Activated CD8-positive, alpha-beta memory T cell treated with anti-CD3 and anti-CD28 coated beads, Interleukin-2, amount 50 U/mL, for 48 hours (primary cell): ENCODE results near the gene UBE2G2.

Experiments used
- DNase-seq: peaks from one replicate; pipeline ENCODE4 v3.0.0-alpha.2; 2020

Gene UBE2G2

DNA sequence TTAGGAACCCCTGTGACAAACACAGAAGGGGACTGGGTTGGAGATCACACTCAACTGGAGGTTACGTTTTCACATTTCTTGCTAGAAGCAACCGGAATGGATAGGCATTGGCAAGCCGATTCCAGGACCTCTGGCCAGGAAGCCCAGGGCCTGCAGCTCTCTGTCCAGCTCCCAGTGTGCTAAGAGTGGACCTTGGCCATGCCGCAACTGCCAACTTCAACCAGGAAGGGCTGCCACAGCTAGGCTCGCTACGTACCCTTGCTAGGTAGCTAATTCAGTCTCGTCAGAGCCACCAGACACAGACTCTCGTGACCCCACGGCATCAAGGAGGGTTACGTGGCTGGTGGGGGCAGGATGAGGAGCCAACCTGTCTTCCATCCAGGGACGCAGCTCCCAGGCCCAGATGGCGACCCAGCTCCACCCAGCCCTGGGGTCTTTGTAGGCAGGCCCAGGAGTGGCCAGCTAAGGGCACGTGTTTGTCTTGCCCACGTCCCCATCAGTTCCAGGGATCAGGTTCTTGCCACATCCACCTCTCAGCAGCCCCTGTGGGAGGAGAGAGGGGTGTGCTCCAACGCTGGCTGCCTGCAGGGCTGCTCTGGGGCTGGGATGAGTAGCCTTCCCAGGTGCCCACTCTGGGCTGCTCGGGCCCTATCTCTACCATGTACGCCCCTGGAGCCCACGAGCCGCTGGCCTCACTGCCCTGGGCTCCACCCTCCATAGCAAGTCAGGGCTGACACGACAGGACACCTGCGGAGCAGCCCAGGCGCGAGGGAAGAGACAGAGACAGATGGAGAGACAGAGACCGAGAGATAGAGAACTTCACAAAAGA lies 39.2 kb downstream of the UBE2G2 start:
- DNase-seq, result no peak

DNA sequence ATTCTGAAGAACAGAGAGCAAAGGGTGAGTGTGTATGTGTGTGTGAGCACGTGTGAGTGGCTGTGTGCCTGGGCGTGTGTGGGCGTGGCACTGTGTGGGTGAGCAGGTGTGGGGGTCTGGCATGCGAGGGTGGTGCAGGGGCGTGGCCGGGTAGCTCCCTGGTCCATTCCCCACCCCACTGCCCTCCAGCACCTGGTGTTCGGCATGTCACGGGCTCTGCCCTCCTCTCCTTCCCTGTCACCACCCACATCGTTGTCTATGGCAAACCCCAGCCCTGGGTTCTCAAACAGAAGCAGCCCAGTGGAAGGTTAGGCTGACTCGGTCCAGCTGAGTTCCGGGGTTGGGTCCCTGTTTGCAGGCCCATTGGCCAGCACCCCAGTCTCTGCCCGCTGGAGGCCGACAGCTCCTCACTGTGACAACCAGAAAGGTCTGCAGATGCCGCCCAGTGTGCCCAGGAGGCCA lies 39.8 kb downstream of the UBE2G2 start:
- DNase-seq, result no peak

DNA sequence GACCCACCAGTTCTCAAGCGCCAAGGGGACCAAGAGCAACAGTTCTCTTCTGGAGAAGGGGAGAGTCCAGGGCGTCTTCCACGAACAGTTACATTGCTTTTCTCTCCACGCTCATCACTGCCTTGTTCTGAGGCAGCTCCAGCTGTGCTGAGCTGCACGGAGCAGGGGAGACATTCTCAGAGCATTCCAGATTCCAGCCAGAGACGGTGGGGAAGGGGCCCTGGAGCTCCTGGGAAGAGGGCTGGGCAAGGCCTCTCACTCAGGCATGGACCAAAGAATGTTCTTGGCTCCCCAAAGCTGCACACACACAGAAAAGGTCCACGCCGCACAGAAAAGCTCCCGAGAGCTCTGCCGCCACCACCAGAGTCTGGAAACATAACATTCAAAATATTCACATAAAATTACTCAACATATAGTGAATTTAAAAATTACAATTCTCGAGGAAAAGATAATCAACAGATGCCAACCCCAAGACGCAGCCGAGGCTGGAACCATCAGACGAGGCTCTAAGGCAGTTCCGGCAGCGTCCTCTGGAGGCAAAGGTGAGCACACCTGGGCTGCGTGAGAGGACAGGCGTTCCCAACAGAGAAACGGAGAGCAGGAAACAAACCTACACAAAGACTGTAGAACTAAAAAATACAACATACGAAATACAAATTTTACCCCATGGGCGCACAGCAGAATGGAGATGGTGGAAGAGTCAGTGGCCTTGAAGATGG lies 40.5 kb downstream of the UBE2G2 start:
- no peak for DNase-seq

GRCh38 chr21:44760376-44760775 lies 41.2 kb downstream of the UBE2G2 start:
- no peak for DNase-seq

DNA sequence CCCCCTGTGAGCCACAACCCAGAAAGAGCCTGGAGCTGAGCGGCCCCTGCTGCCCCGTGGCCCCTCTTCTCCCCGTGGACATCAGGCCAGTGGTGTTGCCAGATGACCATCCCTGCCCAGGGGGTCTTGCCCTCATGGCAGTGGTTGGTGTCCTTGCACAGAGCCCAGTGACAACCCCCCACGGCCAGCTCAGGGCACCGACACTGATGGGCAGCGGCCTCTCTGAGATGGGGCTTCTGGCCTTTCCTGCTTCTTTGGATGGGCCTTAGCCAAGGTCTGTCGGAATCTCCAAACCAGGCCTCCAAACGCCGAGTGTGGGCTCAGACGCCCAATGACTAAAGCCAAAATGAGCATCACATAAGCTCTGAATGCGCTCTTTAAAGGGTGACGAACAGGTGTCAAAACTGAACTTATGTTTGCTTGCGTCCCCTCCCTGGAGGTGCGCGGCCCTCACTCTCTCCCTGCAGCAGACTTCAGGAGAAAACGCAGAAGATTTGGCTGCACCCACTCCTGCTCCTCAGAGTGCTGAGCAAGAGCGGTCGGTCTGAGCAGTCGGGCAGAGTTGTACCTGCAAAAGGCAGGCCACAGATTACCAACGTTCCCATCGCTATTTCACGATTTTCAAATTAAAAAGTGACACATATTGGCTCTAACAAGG lies 41.9 kb downstream of the UBE2G2 start:
- DNase-seq, result no peak

DNA sequence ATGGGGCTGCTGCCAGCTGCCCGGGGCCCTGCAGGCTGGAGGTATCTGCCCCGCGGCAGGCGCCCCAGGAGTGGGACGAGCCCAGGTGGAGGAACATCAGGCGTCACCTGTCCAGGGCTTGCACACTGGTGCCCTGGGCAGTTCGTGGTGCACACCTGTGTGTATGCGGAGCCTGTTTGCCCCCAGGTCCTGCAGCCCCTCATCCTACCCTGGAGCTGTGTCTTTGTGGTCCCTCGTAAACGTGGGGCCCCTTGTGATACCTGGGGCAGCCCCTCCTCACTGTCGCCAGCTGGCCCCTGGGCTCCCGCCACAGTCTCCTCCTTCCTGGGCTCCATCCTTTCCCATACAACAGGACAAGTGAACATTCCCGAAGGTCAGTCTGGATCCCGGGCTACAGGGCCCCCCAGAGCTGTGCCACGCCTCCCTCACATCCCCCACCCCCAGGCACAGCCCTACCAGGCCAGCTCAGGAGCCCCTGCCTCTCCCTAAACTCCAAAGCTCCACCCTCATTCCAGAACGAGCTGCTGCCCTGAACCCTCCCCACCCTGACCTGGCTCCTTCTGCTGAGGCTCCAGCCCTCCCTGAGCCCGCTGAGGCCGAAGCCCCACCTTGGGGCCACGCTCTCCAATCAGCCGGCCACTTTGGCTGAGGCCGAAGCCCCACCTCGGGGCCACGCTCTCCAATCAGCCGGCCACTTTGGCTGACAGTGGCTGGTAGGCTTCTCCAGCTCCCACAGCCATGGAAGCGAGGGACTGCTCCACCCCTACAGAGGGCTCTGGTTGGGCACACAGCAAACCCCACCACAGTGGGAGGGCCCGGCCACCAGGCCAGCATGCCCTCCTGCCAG lies 42.6 kb downstream of the UBE2G2 start:
- DNase-seq, result no peak

DNA sequence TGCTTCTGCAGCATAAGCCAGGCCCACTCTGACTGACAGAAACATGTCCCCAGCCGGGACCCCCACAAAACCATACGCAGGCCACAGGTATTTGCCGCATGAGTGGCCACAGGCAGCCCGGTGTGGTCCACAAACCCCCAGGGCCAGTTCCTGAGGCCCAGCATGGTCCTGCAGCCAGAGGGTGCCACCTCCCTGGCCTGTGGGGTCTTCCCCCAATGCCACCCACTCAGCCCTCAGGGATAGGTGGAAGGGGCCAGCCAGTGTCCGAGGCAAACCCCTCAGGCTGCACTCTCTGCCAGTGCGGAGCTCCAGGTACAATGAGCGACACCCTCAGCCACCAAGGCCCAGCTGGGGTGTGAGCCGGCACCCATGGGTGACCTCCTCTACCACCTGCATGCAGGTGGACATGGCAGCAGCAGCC lies 43.5 kb downstream of the UBE2G2 start:
- DNase-seq, result no peak

DNA sequence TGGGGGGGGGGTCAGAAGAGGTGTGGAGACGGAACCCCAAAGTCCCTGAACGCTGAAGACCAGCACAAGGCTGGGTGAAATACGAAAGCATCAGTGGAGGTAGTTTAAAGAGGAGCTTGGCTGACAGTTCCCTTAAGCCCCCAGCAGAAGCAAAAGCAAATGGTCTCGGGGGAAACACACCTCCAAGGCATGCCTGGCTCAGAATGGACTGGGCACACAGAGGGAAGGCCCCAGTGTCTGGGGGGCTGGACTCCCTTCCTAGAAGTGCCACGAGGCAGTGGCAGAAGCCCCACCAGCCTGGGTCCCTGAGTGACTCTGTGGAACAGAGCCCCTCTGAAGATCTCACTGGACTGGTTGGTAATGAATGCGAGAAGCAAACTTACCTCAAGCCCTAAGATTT lies 43.9 kb downstream of the UBE2G2 start:
- no peak for DNase-seq

GRCh38 chr21:44756423-44757185 lies 45.0 kb downstream of the UBE2G2 start:
- no peak for DNase-seq

GRCh38 chr21:44755227-44755626 lies 46.4 kb downstream of the UBE2G2 start:
- DNase-seq, result no peak

DNA sequence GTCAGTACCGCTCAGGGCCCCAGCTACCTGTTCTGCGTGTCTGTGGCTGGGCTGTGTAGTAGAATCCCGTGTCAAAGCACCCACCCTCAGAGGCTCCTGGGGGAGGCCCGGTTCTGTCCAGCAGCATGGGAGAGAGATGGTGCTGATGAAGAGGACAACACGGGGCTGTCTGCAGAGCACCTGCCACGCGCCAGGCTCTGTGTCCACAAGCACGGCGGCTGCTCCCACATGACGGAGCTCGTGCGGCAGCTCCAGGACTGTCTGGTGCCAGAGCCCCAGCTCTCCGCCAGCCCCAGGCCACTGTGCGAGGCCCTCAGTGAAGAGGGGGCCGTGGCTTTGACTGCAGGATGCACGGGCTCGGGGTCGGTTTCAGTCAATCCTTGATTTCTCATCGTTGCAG lies 48.3 kb downstream of the UBE2G2 start:
- no peak for DNase-seq

DNA sequence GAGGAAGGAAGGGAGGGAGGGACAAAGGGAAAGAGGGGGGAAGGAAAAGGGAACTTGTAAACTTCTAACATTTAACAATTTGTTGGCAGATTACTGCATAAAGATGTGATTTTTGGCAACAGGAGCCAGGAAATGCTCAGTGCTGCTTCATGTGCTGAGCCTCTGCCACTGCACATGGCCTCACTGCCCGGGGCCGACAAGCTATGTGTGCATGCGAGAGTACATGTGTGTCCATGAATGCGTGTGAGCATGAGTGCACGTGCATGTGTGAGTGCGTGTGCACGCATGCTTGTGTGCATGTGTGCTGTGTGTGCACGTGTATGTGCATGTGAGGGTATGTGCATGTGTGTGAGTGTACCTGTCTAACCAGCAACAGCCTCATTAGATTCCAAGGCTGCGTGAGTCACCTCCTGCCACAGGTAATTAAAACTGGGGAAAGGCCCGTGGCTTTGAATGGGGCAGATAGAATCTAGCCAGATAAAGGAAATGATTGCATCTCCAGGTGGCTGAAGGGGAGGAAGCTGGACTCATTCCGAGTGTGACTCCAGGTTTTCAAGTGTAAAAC lies 48.9 kb downstream of the UBE2G2 start:
- DNase-seq, result no peak

GRCh38 chr21:44751799-44752636 lies 49.6 kb downstream of the UBE2G2 start:
- DNase-seq, result no peak

DNA sequence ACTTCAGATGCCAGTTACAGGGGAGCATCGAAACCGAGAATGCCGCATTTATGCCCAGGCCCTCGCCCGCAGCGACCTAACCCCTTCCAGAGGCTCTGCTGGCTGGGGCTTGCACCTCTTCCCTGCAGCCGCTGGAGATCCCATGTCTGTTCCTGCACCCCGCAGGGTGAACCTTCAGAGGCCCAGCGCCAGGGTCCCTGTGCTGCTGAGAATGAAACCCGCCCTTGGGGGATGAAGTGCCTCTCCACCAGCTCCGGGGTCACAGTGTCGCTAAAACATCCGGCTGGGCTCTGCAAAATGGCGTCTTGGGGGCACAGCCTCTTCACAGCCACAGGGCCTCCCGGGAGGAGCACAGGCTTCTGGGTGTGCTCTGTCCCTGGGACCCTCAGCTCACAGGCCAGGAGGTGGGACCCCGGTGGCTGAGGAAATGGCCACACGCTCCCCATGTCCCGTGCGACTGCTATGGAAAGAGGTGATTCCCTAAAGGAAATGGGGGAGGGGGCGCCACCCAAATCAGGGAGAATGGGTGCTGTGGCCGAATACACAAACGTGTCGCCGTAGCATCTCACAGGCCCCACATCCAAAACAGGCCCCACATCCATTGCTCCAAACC lies 50.3 kb downstream of the UBE2G2 start:
- DNase-seq, result no peak

DNA sequence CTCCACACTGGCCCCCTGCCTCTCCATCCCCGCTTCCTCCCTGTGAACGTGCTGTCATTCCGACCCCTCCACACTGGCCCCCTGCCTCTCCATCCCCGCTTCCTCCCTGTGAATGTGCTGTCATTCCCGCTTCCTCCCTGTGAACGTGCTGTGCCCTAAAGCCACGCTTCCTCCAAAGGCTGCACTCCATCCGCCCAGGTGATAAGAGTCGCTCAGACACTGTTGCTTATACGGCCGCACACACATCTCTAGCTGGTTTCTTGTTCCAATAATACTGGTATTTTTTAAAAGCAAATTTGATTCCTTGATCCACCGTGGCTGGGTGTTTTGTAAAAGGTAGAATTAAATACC lies 51.0 kb downstream of the UBE2G2 start:
- DNase-seq, result no peak

DNA sequence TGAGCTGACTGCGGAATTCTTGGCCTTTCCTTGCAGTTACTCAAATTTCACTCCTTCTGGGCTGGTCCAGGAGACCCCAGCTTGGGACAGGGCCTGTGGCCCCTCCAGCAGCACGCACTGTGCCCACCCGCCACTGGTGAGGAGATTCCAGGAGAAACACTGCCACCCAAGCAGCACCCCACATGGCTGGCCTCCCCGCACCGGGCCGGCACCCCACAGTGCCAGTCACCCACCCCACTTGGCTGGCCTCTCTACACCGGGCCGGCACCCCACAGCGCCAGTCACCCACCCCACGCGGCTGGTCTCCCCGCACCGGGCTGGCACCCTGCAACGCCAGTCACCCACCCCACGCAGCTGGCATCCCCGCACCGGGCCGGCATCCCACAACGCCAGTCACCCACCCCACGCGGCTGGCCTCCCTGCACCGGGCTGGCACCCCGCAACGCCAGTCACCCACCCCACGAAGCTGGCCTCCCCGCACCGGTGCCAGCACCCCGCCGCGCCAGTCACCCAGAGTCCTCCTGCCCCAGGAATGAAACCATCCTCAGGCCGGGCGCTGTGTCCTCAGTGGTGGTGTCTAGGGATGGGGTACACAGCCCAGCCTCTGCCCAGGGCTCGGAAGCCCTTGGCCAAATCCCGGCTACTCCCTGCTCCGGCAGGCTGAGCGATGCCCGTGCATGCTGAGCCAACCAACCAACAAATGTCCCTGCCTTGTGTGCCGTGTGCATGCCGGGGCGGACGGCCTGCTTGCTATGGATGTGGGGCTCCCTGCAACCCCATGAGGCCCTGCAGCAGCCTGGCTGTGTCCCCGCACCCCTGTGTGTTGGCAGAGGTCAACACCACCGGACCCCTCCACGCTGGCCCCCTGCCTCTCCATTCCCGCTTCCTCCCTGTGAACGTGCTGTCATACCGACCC lies 51.6 kb downstream of the UBE2G2 start:
- no peak for DNase-seq

DNA sequence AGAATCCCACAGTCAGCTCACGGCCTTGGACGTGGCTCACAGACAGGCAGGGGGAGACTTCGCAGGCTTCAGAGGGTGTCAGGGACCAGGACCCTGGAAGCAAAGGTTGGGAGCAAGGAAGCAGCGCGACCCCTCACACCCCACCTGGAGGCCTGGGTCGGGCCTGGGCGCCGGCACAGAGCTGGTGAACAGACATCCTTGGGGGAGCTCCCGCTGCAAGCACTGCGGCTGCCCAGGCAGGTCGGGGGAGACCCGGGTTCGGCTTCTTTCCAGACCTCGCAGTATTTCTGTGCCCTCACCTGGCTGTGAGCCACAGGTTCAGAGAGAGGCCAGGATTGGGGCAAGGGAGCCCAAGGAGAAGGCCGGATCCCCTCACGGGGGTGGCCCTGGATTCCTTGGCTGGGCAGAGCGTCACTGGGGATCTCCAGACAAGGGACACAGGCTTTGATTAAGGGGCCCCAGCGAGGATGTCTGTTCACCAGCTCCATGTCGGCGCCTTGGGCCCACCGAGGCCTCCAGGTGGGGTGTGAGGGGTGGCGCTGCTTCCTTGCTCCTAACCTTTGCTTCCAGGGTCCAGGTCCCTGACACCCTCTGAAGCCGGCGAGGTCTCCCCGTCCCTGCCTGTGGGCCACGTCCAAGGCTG lies 52.4 kb downstream of the UBE2G2 start:
- no peak for DNase-seq

DNA sequence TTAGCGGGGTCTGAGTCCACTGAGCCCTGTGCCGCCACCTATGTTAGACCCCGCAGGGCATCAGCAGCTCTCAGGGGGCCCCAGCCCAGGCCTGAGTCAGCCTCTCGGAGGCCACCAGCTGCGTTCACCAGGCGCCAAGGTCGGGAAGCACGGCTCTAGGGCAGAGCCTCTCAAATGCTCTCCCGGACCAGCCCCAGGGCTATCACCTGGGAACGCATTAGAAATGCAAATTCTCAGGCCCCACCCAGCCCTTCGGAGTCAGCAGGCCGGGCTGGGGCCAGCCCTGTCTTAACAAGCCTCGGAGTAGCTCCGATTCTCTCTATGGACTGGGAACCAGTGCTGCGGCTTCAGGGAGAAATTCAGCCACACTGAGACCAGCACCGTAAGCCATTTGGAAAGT lies 53.0 kb downstream of the UBE2G2 start:
- DNase-seq, result no peak
